GM12878 (cell line): ENCODE data around the gene B4GALNT4. TPM values are rescaled to one million over a fixed set of nuclear protein-coding genes. Genes with fewer than 3 reads are reported as not detected.
"Not testable (repeated sequence)": the region's sequence is repeated elsewhere in the genome, so short reads cannot be mapped to it uniquely, and the experiment has no call there.

Experiments
- ATAC-seq: fragments of 200-7000 bp; cut with Tn5 transposase; 3 replicates; pipeline ENCODE4 v1.9.1; 2020; ENCODE audit warnings: mild to moderate bottlenecking, moderate library complexity
- BruUV-seq: library from RNA; stranded (reverse); fragments of 400-500 nt; replicated peaks from 2 replicates; lab custom pipeline; 2021; lab: Mats Ljungman, UMichigan
- CTCF ChIA-PET: fragments of 300-600 bp; sonication (Branson Sonifier 250); formaldehyde crosslinking; extraction: SDS; loops from one replicate; lab custom pipeline; 2021; ENCODE audit warnings: inconsistent platforms; lab: Yijun Ruan, JAX
- POLR2A ChIA-PET: fragments of 350-600 bp; formaldehyde crosslinking; extraction: SDS; loops from one replicate; lab custom pipeline; 2021; ENCODE audit warnings: inconsistent platforms; lab: Charles Lee
- RAD21 ChIA-PET: fragments of 300-600 bp; sonication (Branson Sonifier 250); formaldehyde crosslinking; loops from one replicate; lab custom pipeline; 2023; ENCODE audit warnings: antibody characterized with exemption; ENCODE audit not compliant: unreplicated experiment; lab: Charles Lee
- SMC1A ChIA-PET: fragments of 300-600 bp; sonication (Branson Sonifier 250); formaldehyde crosslinking; loops from one replicate; lab custom pipeline; 2023; ENCODE audit not compliant: unreplicated experiment, uncharacterized antibody; lab: Charles Lee
- DNase-seq: peaks from one replicate; pipeline ENCODE4 v3.0.0-alpha.2; 2011; ENCODE audit warnings: low read depth, low spot score
- FAIRE-seq: peaks from 3 replicates; lab custom pipeline; 2011; peaks lifted over from hg19 to GRCh38; lab: Jason Lieb, UNC
- H2AFZ ChIP-seq: 2 replicates; pipeline ENCODE4 v1.6.0; 2011; ENCODE audit warnings: low read depth, low read length, control low read depth; ENCODE audit not compliant: control insufficient read depth
- H3K27ac ChIP-seq: 2 replicates; pipeline ENCODE4 v1.5.1; 2011; ENCODE audit warnings: control low read depth; ENCODE audit not compliant: control insufficient read depth, insufficient read depth
- H3K27me3 ChIP-seq, 2 experiments: replicated peaks in 1 of 2; 2 replicates each; pipeline versions ENCODE4 v1.6.0 to v1.6.1; 2011; ENCODE audit warnings: low read length in 1 of 2; ENCODE audit not compliant: control insufficient read depth in 2 of 2, insufficient read depth in 2 of 2
- H3K36me3 ChIP-seq, 2 experiments: 2 replicates each; pipeline ENCODE4 v1.5.1; 2011; ENCODE audit warnings: low read length in 1 of 2; ENCODE audit not compliant: control insufficient read depth in 2 of 2, insufficient read depth in 2 of 2
- H3K4me1 ChIP-seq: 2 replicates; pipeline ENCODE4 v1.6.1; 2011; ENCODE audit warnings: mild to moderate bottlenecking, low read length, moderate library complexity, mixed read lengths; ENCODE audit not compliant: control insufficient read depth, insufficient read depth
- H3K4me2 ChIP-seq: 2 replicates; pipeline ENCODE4 v1.6.0; 2011; ENCODE audit warnings: control low read depth; ENCODE audit not compliant: control insufficient read depth, insufficient read depth
- H3K4me3 ChIP-seq: fragments of 200-600 bp; sonication (generic); 2 replicates; pipeline ENCODE4 v1.5.1; 2016
- H3K79me2 ChIP-seq: 2 replicates; pipeline ENCODE4 v1.6.0; 2011; ENCODE audit warnings: low read length; ENCODE audit not compliant: control insufficient read depth, insufficient read depth
- H3K9ac ChIP-seq: 2 replicates; pipeline ENCODE4 v1.8.0; 2011; ENCODE audit warnings: low read length, control low read depth, mixed read lengths; ENCODE audit not compliant: control insufficient read depth, insufficient read depth
- H3K9me3 ChIP-seq: replicated peaks from 3 replicates; pipeline ENCODE4 v1.5.1; 2011; ENCODE audit warnings: mild to moderate bottlenecking, low read length; ENCODE audit not compliant: control insufficient read depth, insufficient read depth
- H4K20me1 ChIP-seq: 2 replicates; pipeline ENCODE4 v1.6.0; 2011; ENCODE audit not compliant: control insufficient read depth, insufficient read depth
- HDGF ChIP-seq: fragments of 450-650 bp; IDR thresholded peaks from 2 replicates; pipeline ENCODE4 v1.6.1; 2016; ENCODE audit warnings: antibody characterized with exemption
- LARP7 ChIP-seq: fragments of 450-650 bp; IDR thresholded peaks from 2 replicates; pipeline ENCODE4 v1.6.1; 2017; ENCODE audit warnings: mild to moderate bottlenecking
- SREBF1 ChIP-seq: IDR thresholded peaks from 2 replicates; pipeline ENCODE4 v1.6.1; 2012; ENCODE audit warnings: mild to moderate bottlenecking, low read length
- WGBS: methylation state at CpG from one replicate; pipeline ENCODE4 v1.1.6; 2016; ENCODE audit warnings: low lambda C conversion rate; ENCODE audit not compliant: insufficient replicate concordance, insufficient coverage; ENCODE audit errors: missing lambda C conversion rate; 5-methylcytosine and 5-hydroxymethylcytosine counted together
- in situ Hi-C: fragments of 300-500 bp; cut with MboI; formaldehyde crosslinking; loops from 9 replicates; pipeline ENCODE4 v1.14.3; 2018; ENCODE audit warnings: mixed read lengths
- intact Hi-C: fragments of 100-400 bp; cut with micrococcal nuclease; formaldehyde crosslinking; loops from one replicate; pipeline ENCODE4 v1.14.2; 2022; ENCODE audit not compliant: unreplicated experiment
- polyA plus RNA-seq, 11 experiments: library from polyadenylated mRNA; depleted of rRNA in 4 of 11; unstranded in 6 of 11; stranded (reverse) in 5 of 11; fragments of >200 nt; fragmentation: Nextera tagmentation in 4 of 11; fragmentation: Illumina TruSeq in 1 of 11; extraction: Ambion mirVana in 4 of 11; extraction: Trizol in 1 of 11; gene quantifications; 1 replicate in 1 of 11; 2 replicates in 10 of 11; pipeline versions ENCODE4 v1.2.1 to v1.2.3, GENCODE V29; 2011 to 2016; ENCODE audit warnings: inconsistent platforms in 2 of 11, missing spikeins in 2 of 11, low read depth in 1 of 11
- total RNA-seq, 4 experiments: library from RNA; depleted of rRNA in 3 of 4; stranded (reverse); fragments of >200 nt in 3 of 4; fragmentation: Illumina TruSeq in 1 of 4; extraction: Trizol in 1 of 4; gene quantifications; 2 replicates each; pipeline versions ENCODE4 v1.2.1 to v1.2.3, GENCODE V29; 2013 to 2021

B4GALNT4 gene
- total and polyA plus RNA-seq, 10 of the 15 experiments (the other 5 are each of a cell fraction or from before 2014, with no cell fraction given): 0.04 to 0.82 (median 0.40) TPM; not detected in 6

DNA sequence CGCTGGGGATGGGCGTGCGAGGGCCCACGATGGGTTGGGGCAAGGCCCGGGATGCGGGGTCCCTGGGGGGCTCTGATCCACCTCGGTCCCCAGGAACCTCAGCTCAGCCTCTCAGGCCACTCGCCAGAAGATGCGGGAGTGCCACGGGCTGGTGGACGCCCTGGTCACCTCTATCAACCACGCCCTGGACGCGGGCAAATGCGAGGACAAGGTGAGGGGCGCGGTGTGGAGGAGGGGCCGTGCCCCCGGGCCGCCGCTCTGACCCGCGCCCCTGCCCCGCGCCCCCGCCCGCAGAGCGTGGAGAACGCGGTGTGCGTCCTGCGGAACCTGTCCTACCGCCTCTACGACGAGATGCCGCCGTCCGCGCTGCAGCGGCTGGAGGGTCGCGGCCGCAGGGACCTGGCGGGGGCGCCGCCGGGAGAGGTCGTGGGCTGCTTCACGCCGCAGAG is 31.0 kb downstream of the B4GALNT4 start:
- no peaks in the 10 kb centered on the region for H4K20me1 ChIP-seq
- no peaks in the 10 kb centered on the region; the same call in 2 of the 3 replicates for H3K9me3 ChIP-seq
- ChIA-PET POLR2A (no interaction called here), SMC1A (no interaction called here), RAD21 (no interaction called here), CTCF (no interaction called here)
- H3K27ac ChIP-seq: no peak overlapping the region
- FAIRE-seq (no peak), ATAC-seq (no peak), DNase-seq (no peak)
- H3K27me3 ChIP-seq: no peaks in the 10 kb centered on the region
- H3K79me2 ChIP-seq: no peaks in the 10 kb centered on the region
- H3K4me3 ChIP-seq: no peak overlapping the region
- no peaks in the 10 kb centered on the region for H3K4me1 ChIP-seq
- no peak overlapping the region for H3K9ac ChIP-seq
- no peaks in the 10 kb centered on the region for H3K36me3 ChIP-seq
- 93% methylated on average over 17 of the region's 50 CpGs for WGBS
- intact Hi-C loops: no loop called here
- H3K4me2 ChIP-seq: no peak overlapping the region
- TF ChIP-seq SREBF1: no peak
- TF ChIP-seq LARP7: no peak
- TF ChIP-seq HDGF: no peak
- no TSS peak for BruUV-seq
- H2AFZ ChIP-seq: no peak overlapping the region
- in situ Hi-C loops: no loop called here

DNA sequence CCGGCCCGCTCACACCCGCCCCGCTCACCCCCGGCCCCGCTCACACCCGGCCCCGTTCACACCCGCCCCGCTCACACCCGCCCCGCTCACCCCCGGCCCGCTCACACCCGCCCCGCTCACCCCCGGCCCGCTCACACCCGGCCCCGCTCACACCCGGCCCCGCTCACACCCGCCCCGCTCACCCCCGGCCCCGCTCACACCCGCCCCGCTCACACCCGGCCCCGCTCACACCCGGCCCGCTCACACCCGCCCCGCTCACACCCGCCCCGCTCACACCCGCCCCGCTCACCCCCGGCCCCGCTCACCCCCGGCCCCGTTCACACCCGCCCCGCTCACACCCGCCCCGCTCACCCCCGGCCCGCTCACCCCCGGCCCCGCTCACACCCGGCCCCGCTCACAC is 31.9 kb downstream of the B4GALNT4 start:
- H3K9me3 ChIP-seq, FAIRE-seq, in situ Hi-C loops, H3K9ac ChIP-seq, H3K36me3 ChIP-seq, RAD21 ChIA-PET, DNase-seq, BruUV-seq, H2AFZ ChIP-seq, H3K27me3 ChIP-seq, intact Hi-C loops, H3K4me2 ChIP-seq, SMC1A ChIA-PET, CTCF ChIA-PET, H4K20me1 ChIP-seq, H3K27ac ChIP-seq, ATAC-seq, POLR2A ChIA-PET, H3K79me2 ChIP-seq, H3K4me1 ChIP-seq, H3K4me3 ChIP-seq: not testable (repeated sequence)
- WGBS: no CpG with 5 or more reads among the region's 52 CpGs
